Sigmoid colon (tissue), 7 donors: ENCODE measurements around the gene CIC. TPM values are rescaled to one million over a fixed set of nuclear protein-coding genes. Genes with fewer than 3 reads are reported as not detected.

Experiments
- DNase-seq: peaks from one replicate; pipeline ENCODE4 v3.0.0-alpha.2; 2019
- H3K27ac ChIP-seq, 4 donors: fragments of 200-600 bp; sonication (generic); one replicate each; pipeline ENCODE4 v1.5.1; 2016 to 2019; ENCODE audit warnings: mild to moderate bottlenecking in 1 of 4
- H3K27me3 ChIP-seq, 3 donors: fragments of 200-600 bp; sonication (generic); one replicate each; pipeline ENCODE4 v1.5.1; 2019; ENCODE audit warnings: mild to moderate bottlenecking in 1 of 3
- H3K36me3 ChIP-seq, 4 donors: fragments of 200-600 bp; sonication (generic); one replicate each; pipeline ENCODE4 v1.5.1; 2016 to 2019
- H3K4me1 ChIP-seq, 4 donors: fragments of 200-600 bp; sonication (generic); one replicate each; pipeline ENCODE4 v1.5.1; 2017 to 2019
- H3K4me3 ChIP-seq, 4 donors: fragments of 200-600 bp; sonication (generic); one replicate each; pipeline ENCODE4 v1.5.1; 2017 to 2019; ENCODE audit warnings: mild to moderate bottlenecking in 2 of 4, moderate library complexity in 1 of 4
- H3K9me3 ChIP-seq, 4 donors: fragments of 200-600 bp in 3 of 4; sonication (generic) in 3 of 4; one replicate each; pipeline versions ENCODE4 v1.5.1 to v1.6.1; 2013 to 2019
- EP300 ChIP-seq, 4 donors: sonication (generic); formaldehyde crosslinking; IDR thresholded peaks; one replicate each; pipeline ENCODE4 v1.6.1; 2017; ENCODE audit warnings: antibody characterized with exemption in 4 of 4
- POLR2A ChIP-seq, 2 donors: fragments of 450-650 bp; IDR thresholded peaks; one replicate each; pipeline ENCODE4 v1.6.1; 2016; ENCODE audit warnings: antibody characterized with exemption in 2 of 2, mild to moderate bottlenecking in 2 of 2, moderate library complexity in 2 of 2
- POLR2AphosphoS5 ChIP-seq, 4 donors: sonication (generic); formaldehyde crosslinking; IDR thresholded peaks; one replicate each; pipeline ENCODE4 v1.6.1; 2017; ENCODE audit warnings: antibody characterized with exemption in 4 of 4
- WGBS, 2 donors: extraction: QIAGEN DNeasy Blood & Tissue Kit; methylation state at CpG; one replicate each; pipeline ENCODE4 v1.1.7; 2013; 5-methylcytosine and 5-hydroxymethylcytosine counted together
- intact Hi-C: fragments of 100-400 bp; cut with DNase I; formaldehyde crosslinking; loops from one replicate; pipeline ENCODE4 v1.15.1; 2023
- polyA plus RNA-seq, 3 donors: library from polyadenylated mRNA; stranded (reverse); fragments of 200-250 nt; gene quantifications; one replicate each; pipeline ENCODE4 v1.2.3, GENCODE V29; 2013
- total RNA-seq, 4 donors: library from RNA; depleted of rRNA; stranded (reverse); fragments of >200 nt; gene quantifications; one replicate each; pipeline ENCODE4 v1.1.0, GENCODE V29; 2016
- TF ChIP-seq, protein P1 (sequence below), 4 experiments: fragments of 450-650 bp in 3 of 4; fragments of 200-600 bp in 1 of 4; IDR thresholded peaks; one replicate each; pipeline ENCODE4 v1.5.1; 2016 to 2019; ENCODE audit warnings: antibody characterized with exemption in 4 of 4, mild to moderate bottlenecking in 3 of 4, moderate library complexity in 2 of 4
- donor health status: healthy with polysubstance abuse.
- donor health status: Bipolar disorder and iron deficiency.
- donor health status: healthy.

Gene CIC
- total and polyA plus RNA-seq, 7 donors = 8.4 to 42.1 (median 20.0) TPM

DNA sequence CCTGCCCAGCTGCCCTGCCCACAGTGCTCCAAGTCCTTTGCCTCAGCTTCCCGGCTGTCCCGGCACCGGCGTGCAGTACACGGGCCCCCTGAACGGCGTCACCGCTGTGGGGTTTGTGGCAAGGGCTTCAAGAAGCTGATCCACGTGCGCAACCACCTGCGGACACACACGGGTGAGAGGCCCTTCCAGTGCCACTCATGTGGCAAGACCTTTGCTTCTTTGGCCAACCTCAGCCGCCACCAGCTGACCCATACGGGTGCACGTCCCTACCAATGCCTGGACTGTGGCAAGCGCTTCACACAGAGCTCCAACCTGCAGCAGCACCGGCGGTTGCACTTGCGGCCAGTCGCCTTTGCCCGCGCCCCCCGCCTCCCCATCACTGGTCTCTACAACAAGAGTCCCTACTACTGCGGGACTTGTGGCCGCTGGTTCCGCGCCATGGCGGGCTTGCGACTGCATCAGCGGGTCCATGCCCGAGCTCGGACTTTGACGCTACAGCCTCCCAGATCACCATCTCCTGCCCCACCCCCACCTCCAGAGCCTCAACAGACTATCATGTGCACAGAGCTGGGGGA is 43.2 kb upstream of the CIC start:
- no peak overlapping the region for H3K4me3 ChIP-seq
- 96 to 97% methylated on average over 33 of the region's 33 CpGs for WGBS, 2 donors
- no peaks in the 10 kb centered on the region for H3K9me3 ChIP-seq
- no peak overlapping the region for H3K27ac ChIP-seq
- H3K27me3 ChIP-seq = no peaks in the 10 kb centered on the region
- H3K36me3 ChIP-seq = peaks cover 23 to 67% (median 29%) of the 10 kb centered on the region in 4 donors
- peaks cover 0 to 22% (median 10%) of the 10 kb centered on the region in 4 donors for H3K4me1 ChIP-seq
- intact Hi-C loops = no loop called here
- no peak for DNase-seq
- TF ChIP-seq EP300 (IDR thresholded peaks at IDR 0.05) (no peak), POLR2AphosphoS5 (IDR thresholded peaks at IDR 0.05) (no peak), POLR2A (IDR thresholded peaks at IDR 0.05) (no peak)
- TF ChIP-seq, protein P1, sequence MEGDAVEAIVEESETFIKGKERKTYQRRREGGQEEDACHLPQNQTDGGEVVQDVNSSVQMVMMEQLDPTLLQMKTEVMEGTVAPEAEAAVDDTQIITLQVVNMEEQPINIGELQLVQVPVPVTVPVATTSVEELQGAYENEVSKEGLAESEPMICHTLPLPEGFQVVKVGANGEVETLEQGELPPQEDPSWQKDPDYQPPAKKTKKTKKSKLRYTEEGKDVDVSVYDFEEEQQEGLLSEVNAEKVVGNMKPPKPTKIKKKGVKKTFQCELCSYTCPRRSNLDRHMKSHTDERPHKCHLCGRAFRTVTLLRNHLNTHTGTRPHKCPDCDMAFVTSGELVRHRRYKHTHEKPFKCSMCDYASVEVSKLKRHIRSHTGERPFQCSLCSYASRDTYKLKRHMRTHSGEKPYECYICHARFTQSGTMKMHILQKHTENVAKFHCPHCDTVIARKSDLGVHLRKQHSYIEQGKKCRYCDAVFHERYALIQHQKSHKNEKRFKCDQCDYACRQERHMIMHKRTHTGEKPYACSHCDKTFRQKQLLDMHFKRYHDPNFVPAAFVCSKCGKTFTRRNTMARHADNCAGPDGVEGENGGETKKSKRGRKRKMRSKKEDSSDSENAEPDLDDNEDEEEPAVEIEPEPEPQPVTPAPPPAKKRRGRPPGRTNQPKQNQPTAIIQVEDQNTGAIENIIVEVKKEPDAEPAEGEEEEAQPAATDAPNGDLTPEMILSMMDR (IDR thresholded peaks at IDR 0.05) = no peak

DNA sequence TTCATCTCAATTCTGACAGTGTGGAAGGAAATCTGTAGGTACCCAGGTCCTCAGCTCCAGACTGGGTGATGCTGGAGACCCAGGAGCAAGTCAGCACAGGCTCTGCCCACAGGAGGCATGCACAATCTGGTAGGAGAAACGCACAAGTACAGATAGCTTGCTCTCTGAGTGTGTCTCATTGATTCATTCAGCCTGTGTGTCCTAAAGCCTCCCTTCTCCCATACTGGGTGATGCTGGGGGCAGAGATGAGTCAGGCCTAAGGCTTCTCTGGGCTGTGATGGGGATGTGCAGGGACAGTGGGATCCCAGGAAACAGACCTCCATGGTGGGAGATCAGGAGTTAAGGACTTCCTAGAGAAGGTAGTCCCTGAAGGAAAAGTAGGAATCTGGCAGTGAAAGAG is 42.2 kb upstream of the CIC start:
- intact Hi-C loops = no loop called here

DNA sequence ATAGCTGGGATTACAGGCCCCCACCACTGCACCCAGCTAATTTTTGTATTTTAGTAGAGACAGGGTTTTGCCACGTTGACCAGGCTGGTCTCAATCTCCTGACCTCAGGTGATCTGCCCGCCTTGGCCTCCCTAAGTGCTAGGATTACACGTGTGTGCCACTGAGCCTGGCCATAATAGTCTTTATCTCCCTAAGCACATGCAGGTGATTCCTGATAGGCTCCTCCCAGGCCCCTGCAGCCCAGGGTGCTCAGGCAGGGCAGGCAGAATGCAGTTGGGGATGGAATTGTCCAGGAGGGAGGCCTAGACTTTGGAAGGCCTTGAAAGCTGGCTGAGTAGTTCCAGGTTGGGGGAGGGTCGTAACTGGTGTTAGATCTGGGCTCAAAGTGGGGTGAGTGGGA is 40.4 kb upstream of the CIC start:
- H3K4me1 ChIP-seq = peaks cover 0 to 12% (median 0%) of the 10 kb centered on the region in 4 donors
- no peaks in the 10 kb centered on the region for H3K9me3 ChIP-seq
- intact Hi-C loops = no loop called here
- no peak overlapping the region for H3K27ac ChIP-seq
- no peak overlapping the region for H3K4me3 ChIP-seq
- DNase-seq = no peak
- H3K27me3 ChIP-seq = no peaks in the 10 kb centered on the region
- 79 to 86% methylated on average over 4 of the region's 4 CpGs for WGBS, 2 donors
- TF ChIP-seq POLR2A (IDR thresholded peaks at IDR 0.05) (no peak), POLR2AphosphoS5 (IDR thresholded peaks at IDR 0.05) (no peak), EP300 (IDR thresholded peaks at IDR 0.05) (no peak)
- TF ChIP-seq, protein P1 (IDR thresholded peaks at IDR 0.05) = no peak
- peaks cover 33 to 95% (median 49%) of the 10 kb centered on the region in 4 donors for H3K36me3 ChIP-seq

More for the DNA sequence above, 42.2 kb upstream of the CIC start:
- peaks cover 31 to 78% (median 35%) of the 10 kb centered on the region in 4 donors for H3K36me3 ChIP-seq
- peaks cover 0 to 12% (median 0%) of the 10 kb centered on the region in 4 donors for H3K4me1 ChIP-seq
- H3K9me3 ChIP-seq = no peaks in the 10 kb centered on the region
- no peak for DNase-seq
- TF ChIP-seq POLR2AphosphoS5 (IDR thresholded peaks at IDR 0.05) (no peak), POLR2A (IDR thresholded peaks at IDR 0.05) (no peak), EP300 (IDR thresholded peaks at IDR 0.05) (no peak)
- TF ChIP-seq, protein P1 (IDR thresholded peaks at IDR 0.05) = no peak
- 91 to 94% methylated on average over 1 of the region's 1 CpG for WGBS, 2 donors
- no peak overlapping the region for H3K27ac ChIP-seq
- no peaks in the 10 kb centered on the region for H3K27me3 ChIP-seq
- H3K4me3 ChIP-seq = no peak overlapping the region

DNA sequence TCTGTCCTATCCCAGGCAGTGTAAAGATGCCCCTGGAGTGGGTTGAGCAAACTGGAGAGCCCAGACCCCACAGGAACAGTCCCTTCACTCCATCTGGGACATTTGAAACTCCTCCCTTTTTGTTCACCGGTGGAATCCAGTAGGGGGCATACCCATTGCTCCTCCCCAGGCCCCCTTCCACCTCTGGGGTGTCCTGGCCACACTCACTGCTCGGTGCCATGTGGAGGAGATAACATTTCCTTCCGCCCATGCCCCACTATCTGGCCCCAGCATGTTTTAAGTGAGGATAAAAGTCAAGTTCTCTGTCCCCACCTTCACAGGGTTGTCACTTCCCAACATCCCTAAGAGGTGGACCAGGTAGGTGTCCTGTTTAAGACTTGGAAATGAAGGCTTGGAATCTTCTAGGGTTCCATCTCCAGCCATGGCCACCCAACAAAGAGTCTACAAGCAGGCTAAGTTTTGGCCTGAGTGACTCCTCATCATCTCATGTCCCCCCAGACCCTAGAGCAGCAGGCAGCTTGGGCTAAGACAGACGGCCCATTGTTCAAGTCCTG is 39.7 kb upstream of the CIC start:
- peaks cover 40 to 99% (median 53%) of the 10 kb centered on the region in 4 donors for H3K36me3 ChIP-seq
- H3K27ac ChIP-seq = no peak overlapping the region
- TF ChIP-seq POLR2AphosphoS5 (IDR thresholded peaks at IDR 0.05) (no peak), EP300 (IDR thresholded peaks at IDR 0.05) (no peak), POLR2A (IDR thresholded peaks at IDR 0.05) (no peak)
- TF ChIP-seq, protein P1 (IDR thresholded peaks at IDR 0.05) = no peak
- no peak overlapping the region for H3K4me3 ChIP-seq
- WGBS, 2 donors = 82 to 85% methylated on average over 4 of the region's 4 CpGs
- H3K27me3 ChIP-seq = no peaks in the 10 kb centered on the region
- DNase-seq = no peak
- intact Hi-C loops = no loop called here
- H3K4me1 ChIP-seq = peaks cover 0 to 12% (median 0%) of the 10 kb centered on the region in 4 donors
- H3K9me3 ChIP-seq = no peaks in the 10 kb centered on the region
